HEK293T (cell line): ENCODE results near the gene GRM7.

Experiments used
- ARNT ChIP-seq: fragments of 450-650 bp; IDR thresholded peaks from 2 replicates; pipeline ENCODE4 v1.6.1; 2017; ENCODE audit warnings: mild to moderate bottlenecking
- BHLHE40 ChIP-seq: fragments of 450-650 bp; IDR thresholded peaks from 2 replicates; pipeline ENCODE4 v1.6.1; 2016; ENCODE audit warnings: mild to moderate bottlenecking, moderate library complexity, borderline replicate concordance
- ELF4 ChIP-seq: fragments of 450-650 bp; IDR thresholded peaks from 2 replicates; pipeline ENCODE4 v1.6.1; 2017; ENCODE audit warnings: antibody characterized with exemption
- FOXA1 ChIP-seq: fragments of 450-650 bp; IDR thresholded peaks from 2 replicates; pipeline ENCODE4 v1.6.1; 2016; ENCODE audit warnings: mild to moderate bottlenecking
- FOXK2 ChIP-seq: fragments of 450-650 bp; IDR thresholded peaks from 2 replicates; pipeline ENCODE4 v1.6.1; 2016; ENCODE audit warnings: mild to moderate bottlenecking
- FOXM1 ChIP-seq: fragments of 450-650 bp; IDR thresholded peaks from 2 replicates; pipeline ENCODE4 v1.6.1; 2017; ENCODE audit warnings: mild to moderate bottlenecking, borderline replicate concordance
- HDGF ChIP-seq: fragments of 450-650 bp; IDR thresholded peaks from 2 replicates; pipeline ENCODE4 v1.6.1; 2017; ENCODE audit warnings: antibody characterized with exemption, borderline replicate concordance
- LEF1 ChIP-seq: fragments of 450-650 bp; IDR thresholded peaks from 2 replicates; pipeline ENCODE4 v1.6.1; 2017; ENCODE audit warnings: mild to moderate bottlenecking, borderline replicate concordance
- NFRKB ChIP-seq: fragments of 450-650 bp; IDR thresholded peaks from 2 replicates; pipeline ENCODE4 v1.6.1; 2016; ENCODE audit warnings: mild to moderate bottlenecking, moderate library complexity
- SP1 ChIP-seq: fragments of 450-650 bp; IDR thresholded peaks from 2 replicates; pipeline ENCODE4 v1.6.1; 2017
- SUZ12 ChIP-seq: fragments of 450-650 bp; IDR thresholded peaks from 2 replicates; pipeline ENCODE4 v1.6.1; 2016; ENCODE audit warnings: mild to moderate bottlenecking
- TARDBP ChIP-seq: fragments of 450-650 bp; IDR thresholded peaks from 2 replicates; pipeline ENCODE4 v1.6.1; 2016
- ZNF384 ChIP-seq: fragments of 450-650 bp; IDR thresholded peaks from 2 replicates; pipeline ENCODE4 v1.6.1; 2016
- TF ChIP-seq, protein P1 (sequence below): fragments of 450-650 bp; IDR thresholded peaks from 2 replicates; pipeline ENCODE4 v1.6.1; 2016

DNA sequence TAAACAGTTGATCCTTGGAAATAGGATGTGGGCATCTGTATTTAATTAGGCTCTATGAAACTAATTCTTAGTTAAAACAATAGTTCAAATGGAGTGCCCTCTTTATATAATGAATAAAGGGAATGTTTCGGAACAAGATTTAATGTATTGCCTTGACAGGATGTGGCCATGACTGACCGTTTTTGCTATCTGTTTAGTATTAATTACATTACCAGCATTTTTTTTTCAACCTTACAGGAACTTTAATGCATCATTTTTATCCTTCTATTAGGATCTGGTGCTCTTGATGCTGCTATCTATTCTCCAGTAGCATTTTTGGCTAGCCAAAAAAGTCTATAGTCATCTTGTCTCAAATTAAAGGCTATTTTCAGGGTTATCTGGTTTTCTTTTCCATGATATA is 340.9 kb downstream of the GRM7 start:
- TF ChIP-seq HDGF (no peak), FOXK2 (no peak), SUZ12 (no peak), TARDBP (no peak), ZNF384 (no peak), ELF4 (no peak), FOXA1 (no peak), FOXM1 (no peak), ARNT (no peak), NFRKB (no peak), SP1 (no peak), BHLHE40 (no peak), LEF1 (no peak)
- TF ChIP-seq, protein P1, sequence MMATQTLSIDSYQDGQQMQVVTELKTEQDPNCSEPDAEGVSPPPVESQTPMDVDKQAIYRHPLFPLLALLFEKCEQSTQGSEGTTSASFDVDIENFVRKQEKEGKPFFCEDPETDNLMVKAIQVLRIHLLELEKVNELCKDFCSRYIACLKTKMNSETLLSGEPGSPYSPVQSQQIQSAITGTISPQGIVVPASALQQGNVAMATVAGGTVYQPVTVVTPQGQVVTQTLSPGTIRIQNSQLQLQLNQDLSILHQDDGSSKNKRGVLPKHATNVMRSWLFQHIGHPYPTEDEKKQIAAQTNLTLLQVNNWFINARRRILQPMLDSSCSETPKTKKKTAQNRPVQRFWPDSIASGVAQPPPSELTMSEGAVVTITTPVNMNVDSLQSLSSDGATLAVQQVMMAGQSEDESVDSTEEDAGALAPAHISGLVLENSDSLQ: no peak
